ENCODE results near the gene DPH2.

DNA sequence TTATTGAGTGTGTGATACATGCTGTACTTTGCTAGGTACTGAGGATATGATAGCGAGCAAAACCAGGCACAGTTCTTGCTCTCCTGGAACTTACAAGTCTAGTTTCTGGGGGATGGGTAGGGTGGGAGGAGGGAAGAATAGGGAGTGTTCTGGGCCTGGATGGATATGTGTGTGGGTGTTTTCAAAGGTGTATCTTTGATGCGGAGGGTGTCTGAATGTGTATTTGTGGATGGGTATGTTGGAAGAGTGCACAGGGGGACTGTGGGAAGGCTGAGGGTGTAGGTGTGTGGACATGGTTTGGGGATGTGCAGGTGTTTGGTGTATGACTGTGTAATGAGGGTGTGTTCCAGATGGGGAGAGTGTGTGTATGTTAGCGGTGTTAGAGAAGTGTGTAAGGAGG lies 4.5 kb upstream of the DPH2 start:
- TF ChIP-seq, protein P1, sequence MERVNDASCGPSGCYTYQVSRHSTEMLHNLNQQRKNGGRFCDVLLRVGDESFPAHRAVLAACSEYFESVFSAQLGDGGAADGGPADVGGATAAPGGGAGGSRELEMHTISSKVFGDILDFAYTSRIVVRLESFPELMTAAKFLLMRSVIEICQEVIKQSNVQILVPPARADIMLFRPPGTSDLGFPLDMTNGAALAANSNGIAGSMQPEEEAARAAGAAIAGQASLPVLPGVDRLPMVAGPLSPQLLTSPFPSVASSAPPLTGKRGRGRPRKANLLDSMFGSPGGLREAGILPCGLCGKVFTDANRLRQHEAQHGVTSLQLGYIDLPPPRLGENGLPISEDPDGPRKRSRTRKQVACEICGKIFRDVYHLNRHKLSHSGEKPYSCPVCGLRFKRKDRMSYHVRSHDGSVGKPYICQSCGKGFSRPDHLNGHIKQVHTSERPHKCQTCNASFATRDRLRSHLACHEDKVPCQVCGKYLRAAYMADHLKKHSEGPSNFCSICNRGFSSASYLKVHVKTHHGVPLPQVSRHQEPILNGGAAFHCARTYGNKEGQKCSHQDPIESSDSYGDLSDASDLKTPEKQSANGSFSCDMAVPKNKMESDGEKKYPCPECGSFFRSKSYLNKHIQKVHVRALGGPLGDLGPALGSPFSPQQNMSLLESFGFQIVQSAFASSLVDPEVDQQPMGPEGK (CRISPR knock-in tag; IDR thresholded peaks at IDR 0.05; ENCODE audit: borderline replicate concordance), result no peak
- no peak for TF ChIP-seq ZC3H10 (CRISPR knock-in tag; IDR thresholded peaks at IDR 0.05)
- TF ChIP-seq, protein P2, sequence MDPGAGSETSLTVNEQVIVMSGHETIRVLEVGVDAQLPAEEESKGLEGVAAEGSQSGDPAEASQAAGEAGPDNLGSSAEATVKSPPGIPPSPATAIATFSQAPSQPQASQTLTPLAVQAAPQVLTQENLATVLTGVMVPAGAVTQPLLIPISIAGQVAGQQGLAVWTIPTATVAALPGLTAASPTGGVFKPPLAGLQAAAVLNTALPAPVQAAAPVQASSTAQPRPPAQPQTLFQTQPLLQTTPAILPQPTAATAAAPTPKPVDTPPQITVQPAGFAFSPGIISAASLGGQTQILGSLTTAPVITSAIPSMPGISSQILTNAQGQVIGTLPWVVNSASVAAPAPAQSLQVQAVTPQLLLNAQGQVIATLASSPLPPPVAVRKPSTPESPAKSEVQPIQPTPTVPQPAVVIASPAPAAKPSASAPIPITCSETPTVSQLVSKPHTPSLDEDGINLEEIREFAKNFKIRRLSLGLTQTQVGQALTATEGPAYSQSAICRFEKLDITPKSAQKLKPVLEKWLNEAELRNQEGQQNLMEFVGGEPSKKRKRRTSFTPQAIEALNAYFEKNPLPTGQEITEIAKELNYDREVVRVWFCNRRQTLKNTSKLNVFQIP (CRISPR knock-in tag; IDR thresholded peaks at IDR 0.05; ENCODE audit: borderline replicate concordance, low read depth), result no peak
- no peak for TF ChIP-seq ZFP30 (CRISPR knock-in tag; IDR thresholded peaks at IDR 0.05)
